Common myeloid progenitor, CD34-positive (primary cell): ENCODE data around the gene CROCC.

Experiments used
- CTCF ChIA-PET: fragments of 350-600 bp; sonication (Branson Sonifier 250); formaldehyde crosslinking; loops from one replicate; lab custom pipeline; 2021; ENCODE audit warnings: antibody characterized with exemption; lab: Charles Lee
- POLR2A ChIA-PET: fragments of 350-600 bp; sonication (Branson Sonifier 250); formaldehyde crosslinking; loops from one replicate; lab custom pipeline; 2021; ENCODE audit warnings: antibody characterized with exemption; lab: Charles Lee
- DNase-seq, 3 donors: peaks; one replicate each; pipeline versions ENCODE4 v3.0.0 to v3.0.0-alpha.2; 2013
- H3K27ac ChIP-seq, 2 experiments: 1 replicate in 1 of 2; 2 replicates in 1 of 2; pipeline ENCODE4 v1.7.0; 2013; ENCODE audit warnings: inconsistent platforms in 2 of 2, low read length in 2 of 2, mild to moderate bottlenecking in 2 of 2, low read depth in 1 of 2, moderate library complexity in 1 of 2; ENCODE audit not compliant: severe bottlenecking in 2 of 2, insufficient read depth in 1 of 2, poor library complexity in 1 of 2
- H3K27me3 ChIP-seq, 5 experiments: replicated peaks in 2 of 5; 1 replicate in 3 of 5; 2 replicates in 2 of 5; pipeline versions ENCODE4 v1.6.1 to v1.7.0; 2013; ENCODE audit warnings: low read length in 4 of 5, mild to moderate bottlenecking in 2 of 5, moderate library complexity in 2 of 5, inconsistent platforms in 1 of 5; ENCODE audit not compliant: insufficient read depth in 5 of 5, control insufficient read depth in 4 of 5
- H3K36me3 ChIP-seq, 4 experiments: 1 replicate in 2 of 4; 2 replicates in 2 of 4; pipeline versions ENCODE4 v1.6.1 to v1.7.0; 2013; ENCODE audit warnings: low read length in 3 of 4, control low read depth in 1 of 4, mild to moderate bottlenecking in 1 of 4; ENCODE audit not compliant: control insufficient read depth in 4 of 4, insufficient read depth in 4 of 4
- H3K4me1 ChIP-seq, 4 experiments: 1 replicate in 3 of 4; 2 replicates in 1 of 4; pipeline versions ENCODE4 v1.6.1 to v1.7.1; 2013; ENCODE audit warnings: low read length in 3 of 4, mild to moderate bottlenecking in 3 of 4, control low read depth in 1 of 4, inconsistent platforms in 1 of 4, moderate library complexity in 1 of 4; ENCODE audit not compliant: control insufficient read depth in 4 of 4, insufficient read depth in 4 of 4; ENCODE audit errors: control extremely low read depth in 1 of 4
- H3K4me3 ChIP-seq, 7 experiments: 1 replicate in 4 of 7; 2 replicates in 3 of 7; pipeline versions ENCODE4 v1.5.1 to v1.7.0; 2013; ENCODE audit warnings: mild to moderate bottlenecking in 7 of 7, low read length in 6 of 7, moderate library complexity in 6 of 7, inconsistent platforms in 2 of 7, low read depth in 2 of 7, control low read depth in 1 of 7; ENCODE audit not compliant: insufficient read depth in 4 of 7, control insufficient read depth in 1 of 7; ENCODE audit errors: extremely low read depth in 1 of 7
- H3K9me3 ChIP-seq, 5 experiments: 1 replicate in 4 of 5; 2 replicates in 1 of 5; pipeline versions ENCODE4 v1.6.1 to v1.7.1; 2013; ENCODE audit warnings: low read length in 4 of 5, mild to moderate bottlenecking in 2 of 5, inconsistent platforms in 1 of 5, low read depth in 1 of 5, moderate library complexity in 1 of 5; ENCODE audit not compliant: control insufficient read depth in 4 of 5, insufficient read depth in 2 of 5; ENCODE audit errors: control extremely low read depth in 1 of 5
- WGBS: methylation state at CpG from one replicate; pipeline ENCODE4 v1.1.5; 2013; ENCODE audit not compliant: insufficient coverage; 5-methylcytosine and 5-hydroxymethylcytosine counted together

The CROCC gene

DNA sequence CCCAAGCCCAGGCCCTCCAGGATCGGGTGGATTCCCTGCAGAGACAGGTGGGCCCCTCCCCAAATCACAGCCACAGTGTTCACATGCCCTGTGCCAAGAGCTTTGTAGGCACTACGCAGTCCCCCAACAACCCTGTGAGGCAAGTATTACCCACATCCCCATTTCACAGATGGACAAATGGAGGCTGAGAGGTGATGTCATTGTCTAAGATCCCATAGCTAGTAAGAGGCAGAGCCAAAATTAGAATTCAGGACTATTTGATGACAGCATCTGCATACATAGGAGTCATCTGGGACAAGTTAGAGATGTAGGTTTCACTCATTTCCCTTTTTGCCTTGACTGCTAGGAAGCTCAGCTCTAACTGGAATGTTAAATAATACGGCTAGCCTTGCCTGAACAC lies 46.6 kb downstream of the CROCC start:
- Histone ChIP-seq H3K9me3 (no peaks in the 10 kb centered on the region), H3K36me3 (peaks cover 2 to 33% (median 6%) of the 10 kb centered on the region in 4 experiments), H3K4me1 (peaks cover 0 to 15% (median 2%) of the 10 kb centered on the region in 4 experiments), H3K27ac (no peak overlapping the region), H3K4me3 (no peak overlapping the region), H3K27me3 (no peaks in the 10 kb centered on the region)
- WGBS = 94% methylated on average over 3 of the region's 3 CpGs
- ChIA-PET CTCF (interaction anchor here (0.8 to 14.8 kb wide), 5 partner anchors 9 to 77 kb away, joined by 3 to 167 read pairs (median 3); no protein-coding TSS in a partner anchor), POLR2A (no interaction called here)
- DNase-seq = no peak

DNA sequence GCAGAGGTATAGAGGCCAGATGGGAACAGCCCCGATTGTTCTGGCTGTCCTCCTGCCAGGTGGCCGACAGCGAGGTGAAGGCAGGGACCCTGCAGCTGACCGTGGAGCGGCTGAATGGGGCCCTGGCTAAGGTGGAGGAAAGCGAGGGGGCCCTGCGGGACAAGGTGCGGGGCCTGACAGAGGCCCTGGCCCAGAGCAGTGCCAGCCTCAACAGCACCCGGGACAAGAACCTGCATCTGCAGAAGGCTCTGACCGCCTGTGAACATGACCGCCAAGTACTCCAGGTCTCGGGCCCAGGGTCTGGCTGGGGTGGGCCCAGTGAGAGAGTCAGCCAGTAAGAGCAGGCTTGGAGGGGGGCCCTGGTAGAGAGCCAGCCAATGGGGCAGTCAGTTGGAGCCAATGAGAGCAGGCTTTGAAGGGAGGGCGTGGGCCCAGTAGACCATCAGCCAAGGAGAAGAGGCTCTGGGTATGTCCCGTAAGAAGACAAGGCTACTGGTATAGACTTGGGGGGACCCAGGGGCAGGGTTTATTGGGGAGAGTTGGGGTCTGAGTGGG lies 47.4 kb downstream of the CROCC start:
- WGBS = 96% methylated on average over 14 of the region's 14 CpGs
- CTCF ChIA-PET = interaction anchor here (0.8 to 2.5 kb wide), 2 partner anchors 10 to 11 kb away, joined by 3 to 9 read pairs; no protein-coding TSS in a partner anchor

DNA sequence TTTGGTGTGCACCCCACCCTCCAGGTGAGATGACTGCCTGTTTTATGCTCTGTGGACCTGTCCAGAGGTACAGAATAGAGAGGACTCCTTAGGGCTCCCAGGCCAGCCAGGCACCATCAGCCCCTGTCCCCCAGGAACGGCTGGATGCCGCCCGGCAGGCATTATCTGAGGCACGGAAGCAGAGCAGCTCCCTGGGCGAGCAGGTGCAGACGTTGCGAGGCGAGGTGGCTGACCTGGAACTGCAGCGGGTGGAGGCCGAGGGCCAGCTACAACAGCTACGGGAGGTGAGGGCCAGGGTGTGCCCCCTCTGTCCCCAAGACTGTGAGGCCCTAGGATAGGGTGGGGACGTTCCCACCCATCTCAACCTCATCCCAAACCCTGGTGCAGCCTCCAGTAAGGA lies 47.9 kb downstream of the CROCC start:
- Histone ChIP-seq H3K36me3 (peaks cover 2 to 33% (median 6%) of the 10 kb centered on the region in 4 experiments), H3K4me1 (peaks cover 0 to 15% (median 2%) of the 10 kb centered on the region in 4 experiments), H3K27me3 (no peaks in the 10 kb centered on the region), H3K27ac (no peak overlapping the region), H3K9me3 (no peaks in the 10 kb centered on the region), H3K4me3 (no peak overlapping the region)
- 99% methylated on average over 10 of the region's 12 CpGs for WGBS
- ChIA-PET POLR2A (no interaction called here), CTCF (interaction anchor here (0.7 kb wide), 1 partner anchor 53 kb away, joined by 3 read pairs; no protein-coding TSS in a partner anchor)
- DNase-seq = no peak

More for the DNA sequence above, 47.4 kb downstream of the CROCC start:
- peaks cover 2 to 33% (median 6%) of the 10 kb centered on the region in 4 experiments for H3K36me3 ChIP-seq
- no peaks in the 10 kb centered on the region for H3K9me3 ChIP-seq
- H3K27me3 ChIP-seq = no peaks in the 10 kb centered on the region
- no peak overlapping the region for H3K27ac ChIP-seq
- no peak for DNase-seq
- no peak overlapping the region for H3K4me3 ChIP-seq
- peaks cover 0 to 15% (median 2%) of the 10 kb centered on the region in 4 experiments for H3K4me1 ChIP-seq
- POLR2A ChIA-PET = no interaction called here

DNA sequence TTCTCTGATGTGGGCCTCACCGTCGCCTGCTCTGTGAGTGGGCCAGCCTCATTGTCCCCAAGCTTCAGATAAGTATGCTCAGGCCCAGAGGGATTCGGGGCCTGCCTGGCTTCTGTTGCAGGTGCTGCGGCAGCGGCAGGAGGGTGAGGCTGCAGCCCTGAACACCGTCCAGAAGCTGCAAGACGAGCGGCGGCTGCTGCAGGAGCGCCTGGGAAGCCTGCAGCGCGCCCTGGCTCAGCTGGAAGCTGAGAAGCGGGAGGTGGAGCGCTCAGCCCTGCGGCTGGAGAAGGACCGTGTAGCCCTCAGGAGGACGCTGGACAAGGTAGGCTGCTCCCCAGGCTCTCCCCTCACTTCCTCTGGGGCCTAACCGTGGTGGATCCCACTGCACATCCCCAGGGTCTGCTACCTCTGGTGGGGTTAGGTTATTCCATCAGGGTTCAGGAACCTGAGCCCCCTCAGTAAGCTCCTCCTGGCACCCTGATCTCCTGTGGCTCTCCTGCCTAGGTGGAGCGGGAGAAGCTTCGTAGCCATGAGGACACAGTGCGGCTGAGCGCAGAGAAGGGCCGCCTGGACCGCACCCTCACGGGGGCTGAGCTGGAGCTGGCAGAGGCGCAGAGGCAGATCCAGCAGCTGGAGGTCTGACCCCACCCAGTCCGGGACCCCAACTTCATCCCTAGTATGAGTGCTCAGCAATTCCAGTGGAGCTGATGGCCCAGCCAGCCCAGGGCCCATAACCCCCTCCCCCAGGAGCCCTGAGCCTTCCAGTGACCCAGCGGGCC lies 48.6 kb downstream of the CROCC start:
- ChIA-PET CTCF (interaction anchor here (0.7 to 1.2 kb wide), 2 partner anchors 10 to 52 kb away, joined by 3 read pairs; no protein-coding TSS in a partner anchor), POLR2A (no interaction called here)
- WGBS = 92% methylated on average over 23 of the region's 28 CpGs
- no peak for DNase-seq
- Histone ChIP-seq H3K27ac (no peak overlapping the region), H3K4me1 (peaks cover 0 to 15% (median 2%) of the 10 kb centered on the region in 4 experiments), H3K27me3 (no peaks in the 10 kb centered on the region), H3K36me3 (peaks cover 2 to 30% (median 6%) of the 10 kb centered on the region in 4 experiments), H3K9me3 (no peaks in the 10 kb centered on the region), H3K4me3 (no peak overlapping the region)

GRCh38 chr1:16971341-16972188 lies 49.8 kb downstream of the CROCC start:
- POLR2A ChIA-PET = no interaction called here

DNA sequence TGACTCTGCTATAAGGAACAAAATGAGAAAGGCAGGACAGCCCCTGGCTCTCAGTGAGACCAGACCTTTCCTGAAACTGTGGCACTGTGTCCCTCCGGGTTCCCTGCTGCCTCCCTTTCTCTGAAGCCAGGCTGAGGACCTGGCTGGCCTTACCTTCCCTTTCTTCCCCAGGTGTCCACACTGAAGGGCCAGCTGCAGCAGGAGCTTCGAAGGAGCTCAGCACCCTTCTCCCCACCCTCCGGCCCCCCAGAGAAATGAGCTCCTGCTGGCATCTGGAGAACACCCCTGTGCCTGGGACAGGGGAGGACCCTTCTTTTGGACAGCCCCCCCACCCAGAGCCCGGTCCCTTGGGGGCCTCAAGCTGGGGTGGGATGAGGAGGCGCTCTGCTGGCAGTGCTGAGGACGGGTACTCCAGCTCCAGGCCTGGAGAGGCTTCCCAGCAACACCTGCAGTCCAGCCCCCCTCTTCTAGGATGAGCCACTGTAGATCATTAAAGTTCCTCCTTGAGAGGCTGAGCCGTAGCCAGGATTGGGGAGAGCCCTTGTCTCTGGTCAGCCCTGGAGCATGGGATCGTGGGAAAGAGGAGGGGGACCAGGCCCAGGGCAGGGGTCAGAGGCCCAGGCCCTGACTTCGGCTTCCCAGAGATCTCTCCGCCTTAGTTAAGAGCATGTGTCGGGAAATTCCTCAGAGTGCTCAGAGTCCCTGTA lies 50.6 kb downstream of the CROCC start:
- Histone ChIP-seq H3K4me1 (peaks cover 0 to 4% (median 2%) of the 10 kb centered on the region in 4 experiments), H3K4me3 (no peak overlapping the region), H3K9me3 (no peaks in the 10 kb centered on the region), H3K27me3 (no peaks in the 10 kb centered on the region), H3K27ac (no peak overlapping the region), H3K36me3 (peaks cover 0 to 21% (median 4%) of the 10 kb centered on the region in 4 experiments)
- DNase-seq = no peak
- ChIA-PET CTCF (interaction anchor here (0.6 kb wide), 1 partner anchor 12 kb away, joined by 3 read pairs; no protein-coding TSS in a partner anchor), POLR2A (no interaction called here)
- 94% methylated on average over 6 of the region's 11 CpGs for WGBS

More at GRCh38 chr1:16971341-16972188, 49.8 kb downstream of the CROCC start:
- H3K27me3 ChIP-seq = no peaks in the 10 kb centered on the region
- CTCF ChIA-PET = interaction anchor here (1.2 kb wide), 1 partner anchor 11 kb away, joined by 3 read pairs; no protein-coding TSS in a partner anchor
- DNase-seq = no peak
- WGBS = 96% methylated on average over 22 of the region's 28 CpGs
- H3K36me3 ChIP-seq = peaks cover under 1 to 21% (median 4%) of the 10 kb centered on the region in 4 experiments
- peaks cover 0 to 11% (median 2%) of the 10 kb centered on the region in 4 experiments for H3K4me1 ChIP-seq
- no peak overlapping the region for H3K4me3 ChIP-seq
- no peaks in the 10 kb centered on the region for H3K9me3 ChIP-seq
- H3K27ac ChIP-seq = no peak overlapping the region
